Astrocyte of the spinal cord (primary cell): ENCODE measurements around the gene TBC1D22A.

Source experiments
- DNase-seq: peaks from one replicate; pipeline ENCODE4 v3.0.0; 2011; ENCODE audit warnings: low read depth, low spot score
- H3K4me3 ChIP-seq: 2 replicates; pipeline ENCODE4 v1.5.1; 2011; ENCODE audit warnings: low read depth, mild to moderate bottlenecking, low read length, moderate library complexity
- CTCF ChIP-seq: IDR thresholded peaks from 2 replicates; pipeline ENCODE4 v1.5.1; 2012; ENCODE audit warnings: low read depth, mild to moderate bottlenecking, low read length, inconsistent platforms
- in situ Hi-C: cut with HindIII; loops from 2 replicates; pipeline ENCODE4 v1.10.0; 2017; ENCODE audit warnings: low sequenced_read_pairs

Gene TBC1D22A

GRCh38 chr22:46846832-46847355 is 84.4 kb downstream of the TBC1D22A start:
- in situ Hi-C loops: no loop called here
- no peak for TF ChIP-seq CTCF
- H3K4me3 ChIP-seq: no peak overlapping the region
- DNase-seq: peak; percentile 18

GRCh38 chr22:46848197-46848596 is 85.7 kb downstream of the TBC1D22A start:
- in situ Hi-C loops: no loop called here
- DNase-seq: peak; percentile 18
- no peak overlapping the region for H3K4me3 ChIP-seq
- no peak for TF ChIP-seq CTCF

DNA sequence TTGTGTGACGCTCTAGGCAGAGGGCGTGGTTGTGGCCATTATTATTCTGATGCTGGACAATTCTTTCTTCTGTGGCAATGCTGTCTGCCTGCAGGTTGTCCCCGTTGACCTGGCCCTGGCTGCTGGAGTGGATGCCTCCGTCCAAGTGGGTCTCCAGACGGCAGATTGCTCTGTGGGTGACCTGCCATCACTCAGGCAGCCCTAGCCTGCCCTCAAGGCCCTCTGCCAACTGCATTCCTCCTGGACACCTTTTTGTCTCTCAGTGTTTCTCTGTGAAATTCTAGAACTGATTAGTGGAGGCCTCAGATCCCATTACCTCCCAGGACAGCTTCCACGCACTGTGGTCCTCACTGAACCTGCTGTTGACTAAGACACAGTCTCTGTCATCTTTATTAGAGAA is 86.7 kb downstream of the TBC1D22A start:
- in situ Hi-C loops: no loop called here
- no peak overlapping the region for H3K4me3 ChIP-seq
- no peak for DNase-seq
- no peak for TF ChIP-seq CTCF

DNA sequence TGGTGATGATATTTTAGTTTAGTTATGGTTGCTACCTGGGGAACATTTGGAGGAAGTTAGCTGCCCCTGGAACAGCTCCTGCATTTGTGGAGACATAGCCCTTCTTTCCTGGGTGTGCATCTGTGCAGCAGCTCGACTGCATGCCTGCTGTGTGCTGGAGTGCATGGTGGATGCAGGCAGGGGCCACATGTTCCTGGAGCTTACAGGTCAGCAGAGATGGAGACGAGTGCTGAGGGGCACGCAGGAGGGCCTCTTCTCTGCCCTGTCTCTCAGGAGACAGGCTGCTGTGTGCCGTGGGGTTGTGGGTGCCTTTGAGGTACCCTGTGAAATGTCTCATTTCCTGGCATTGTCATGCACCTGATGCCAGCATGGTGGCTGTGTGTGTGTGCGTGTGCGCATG is 87.5 kb downstream of the TBC1D22A start:
- in situ Hi-C loops: no loop called here
- no peak for TF ChIP-seq CTCF
- no peak for DNase-seq
- H3K4me3 ChIP-seq: no peak overlapping the region

DNA sequence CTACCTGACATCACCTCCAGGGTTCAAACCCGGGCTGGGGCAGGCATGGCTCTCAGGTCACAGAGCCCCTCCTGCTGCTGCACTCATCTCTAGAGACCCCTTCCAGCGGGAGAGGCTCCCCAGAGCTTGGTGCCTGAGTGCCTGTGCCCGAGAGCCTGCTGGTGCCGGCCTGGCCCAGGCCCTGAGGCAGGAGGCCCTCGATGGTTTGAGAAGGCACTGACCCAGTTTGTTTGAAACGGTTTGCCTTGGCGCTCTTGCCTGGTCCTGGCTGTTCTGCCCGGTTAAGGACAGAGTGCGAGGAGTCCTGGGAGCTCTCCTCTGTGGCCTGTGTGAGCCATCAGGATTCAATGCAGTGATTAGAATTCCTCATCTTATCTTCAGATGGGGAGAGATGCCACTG is 88.9 kb downstream of the TBC1D22A start:
- no peak for DNase-seq
- TF ChIP-seq CTCF: no peak
- H3K4me3 ChIP-seq: no peak overlapping the region
- in situ Hi-C loops: no loop called here

GRCh38 chr22:46851941-46852340 is 89.5 kb downstream of the TBC1D22A start:
- no peak for DNase-seq
- H3K4me3 ChIP-seq: no peak overlapping the region
- in situ Hi-C loops: no loop called here
- TF ChIP-seq CTCF: no peak

DNA sequence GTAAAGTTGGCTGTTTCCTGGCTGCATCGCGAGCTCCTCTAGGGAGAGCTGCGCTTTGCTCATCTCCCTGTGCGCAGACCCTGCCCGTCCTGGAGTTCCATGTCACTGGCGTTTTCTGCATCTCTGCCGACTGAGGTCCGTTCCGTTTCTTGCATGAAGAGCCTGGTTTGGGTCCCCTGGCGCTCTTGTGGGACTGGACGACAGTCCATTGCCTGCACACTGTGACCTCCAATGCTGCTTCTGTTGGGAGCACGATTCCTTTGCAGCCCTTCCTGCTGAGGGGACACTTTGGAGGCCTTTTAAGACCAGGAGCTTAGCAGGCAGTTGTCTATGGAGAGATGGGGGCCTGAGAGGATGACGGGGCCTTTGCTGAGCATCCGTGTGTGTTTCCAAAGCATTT is 90.3 kb downstream of the TBC1D22A start:
- no peak for DNase-seq
- no peak overlapping the region for H3K4me3 ChIP-seq
- in situ Hi-C loops: no loop called here
- TF ChIP-seq CTCF: no peak
